A549 (cell line): ENCODE results near the gene SYT2.

Experiments
- CHD2 ChIP-seq: fragments of 150-350 bp; IDR thresholded peaks from 2 replicates; pipeline ENCODE4 v1.6.1; 2014; ENCODE audit warnings: low read length; ENCODE audit not compliant: partially characterized antibody
- CHD4 ChIP-seq: fragments of 200-600 bp; sonication (generic); IDR thresholded peaks from 2 replicates; pipeline ENCODE4 v1.6.1; 2016; ENCODE audit warnings: antibody characterized with exemption, mild to moderate bottlenecking, borderline replicate concordance
- EP300 ChIP-seq, 2 experiments: fragments of >200 bp; sonication (Bioruptor Twin); formaldehyde crosslinking; IDR thresholded peaks; 2 replicates in 1 of 2; 3 replicates in 1 of 2; pipeline ENCODE4 v1.6.1; 2016 to 2017
- ESRRA ChIP-seq: fragments of 150-350 bp; IDR thresholded peaks from 2 replicates; pipeline ENCODE4 v1.6.1; 2014; ENCODE audit warnings: mild to moderate bottlenecking, low read length, borderline replicate concordance
- GATA3 ChIP-seq: IDR thresholded peaks from 2 replicates; pipeline ENCODE4 v1.6.1; 2012; ENCODE audit warnings: borderline replicate concordance
- HDAC2 ChIP-seq: fragments of 200-600 bp; sonication (generic); IDR thresholded peaks from 2 replicates; pipeline ENCODE4 v1.6.1; 2016
- POLR2A ChIP-seq: IDR thresholded peaks from 2 replicates; pipeline ENCODE4 v1.6.1; 2012; ENCODE audit warnings: mild to moderate bottlenecking, low read length
- RAD21 ChIP-seq, 2 experiments: fragments of >200 bp in 1 of 2; sonication (Bioruptor Twin) in 1 of 2; formaldehyde crosslinking in 1 of 2; IDR thresholded peaks in 1 of 2; conservative IDR thresholded peaks in 1 of 2; 2 replicates in 1 of 2; 3 replicates in 1 of 2; pipeline ENCODE4 v1.6.1; 2012 to 2018; ENCODE audit warnings: inconsistent platforms in 1 of 2
- RCOR1 ChIP-seq: fragments of 150-350 bp; IDR thresholded peaks from 2 replicates; pipeline ENCODE4 v1.6.1; 2014; ENCODE audit warnings: antibody characterized with exemption, low read length, low read depth
- SMC3 ChIP-seq: fragments of >200 bp; sonication (Bioruptor Twin); formaldehyde crosslinking; IDR thresholded peaks from 3 replicates; pipeline ENCODE4 v1.6.1; 2018; ENCODE audit warnings: inconsistent platforms
- TF ChIP-seq, protein P1 (sequence below): fragments of 450-650 bp; IDR thresholded peaks from 2 replicates; pipeline ENCODE4 v1.6.1; 2014; ENCODE audit warnings: antibody characterized with exemption
- TF ChIP-seq, protein P2 (sequence below): fragments of >200 bp; sonication (Bioruptor Twin); formaldehyde crosslinking; IDR thresholded peaks from 3 replicates; pipeline ENCODE4 v1.5.1; 2016
- TF ChIP-seq, protein P3 (sequence below): fragments of 200-600 bp; sonication (generic); IDR thresholded peaks from 2 replicates; pipeline ENCODE4 v1.6.1; 2016; ENCODE audit warnings: antibody characterized with exemption, mild to moderate bottlenecking, moderate library complexity
- TF ChIP-seq, protein P4 (sequence below): IDR thresholded peaks from 2 replicates; pipeline ENCODE4 v1.6.1; 2012

DNA sequence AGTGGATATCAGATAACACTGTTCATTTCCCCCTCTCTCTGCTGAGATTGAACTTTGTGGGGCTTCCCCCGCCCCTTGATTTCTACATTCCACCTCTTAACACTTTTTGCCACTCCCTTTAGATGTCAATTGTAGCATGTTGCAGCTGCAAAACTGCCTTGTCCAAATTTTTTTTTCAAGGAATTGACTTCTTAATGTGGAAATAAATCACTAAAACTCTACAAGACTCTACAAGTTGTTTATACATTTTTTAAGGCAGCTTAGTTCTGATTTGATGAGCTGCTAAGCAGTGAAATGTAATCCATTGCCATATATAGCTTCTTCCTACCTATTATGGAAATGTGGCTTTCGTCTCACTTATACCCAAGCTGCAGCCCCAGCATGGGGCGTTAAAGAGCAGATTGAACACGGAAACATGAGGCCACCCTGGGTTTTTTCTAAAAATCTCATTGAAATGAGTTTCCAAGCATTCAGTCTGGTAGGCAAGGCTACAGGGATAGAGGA lies 132.2 kb downstream of the SYT2 start:
- TF ChIP-seq, protein P1, sequence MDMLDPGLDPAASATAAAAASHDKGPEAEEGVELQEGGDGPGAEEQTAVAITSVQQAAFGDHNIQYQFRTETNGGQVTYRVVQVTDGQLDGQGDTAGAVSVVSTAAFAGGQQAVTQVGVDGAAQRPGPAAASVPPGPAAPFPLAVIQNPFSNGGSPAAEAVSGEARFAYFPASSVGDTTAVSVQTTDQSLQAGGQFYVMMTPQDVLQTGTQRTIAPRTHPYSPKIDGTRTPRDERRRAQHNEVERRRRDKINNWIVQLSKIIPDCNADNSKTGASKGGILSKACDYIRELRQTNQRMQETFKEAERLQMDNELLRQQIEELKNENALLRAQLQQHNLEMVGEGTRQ: no peak
- TF ChIP-seq EP300 (IDR thresholded peaks at IDR 0.05) (no peak), GATA3 (no peak), RAD21 (conservative IDR thresholded peaks at IDR 0.05 in 1 of 2, IDR thresholded peaks at IDR 0.05 in 1 of 2) (no peak), POLR2A (no peak), RCOR1 (no peak), SMC3 (no peak), CHD4 (no peak), CHD2 (no peak), ESRRA (no peak), HDAC2 (no peak)
- TF ChIP-seq, protein P2, sequence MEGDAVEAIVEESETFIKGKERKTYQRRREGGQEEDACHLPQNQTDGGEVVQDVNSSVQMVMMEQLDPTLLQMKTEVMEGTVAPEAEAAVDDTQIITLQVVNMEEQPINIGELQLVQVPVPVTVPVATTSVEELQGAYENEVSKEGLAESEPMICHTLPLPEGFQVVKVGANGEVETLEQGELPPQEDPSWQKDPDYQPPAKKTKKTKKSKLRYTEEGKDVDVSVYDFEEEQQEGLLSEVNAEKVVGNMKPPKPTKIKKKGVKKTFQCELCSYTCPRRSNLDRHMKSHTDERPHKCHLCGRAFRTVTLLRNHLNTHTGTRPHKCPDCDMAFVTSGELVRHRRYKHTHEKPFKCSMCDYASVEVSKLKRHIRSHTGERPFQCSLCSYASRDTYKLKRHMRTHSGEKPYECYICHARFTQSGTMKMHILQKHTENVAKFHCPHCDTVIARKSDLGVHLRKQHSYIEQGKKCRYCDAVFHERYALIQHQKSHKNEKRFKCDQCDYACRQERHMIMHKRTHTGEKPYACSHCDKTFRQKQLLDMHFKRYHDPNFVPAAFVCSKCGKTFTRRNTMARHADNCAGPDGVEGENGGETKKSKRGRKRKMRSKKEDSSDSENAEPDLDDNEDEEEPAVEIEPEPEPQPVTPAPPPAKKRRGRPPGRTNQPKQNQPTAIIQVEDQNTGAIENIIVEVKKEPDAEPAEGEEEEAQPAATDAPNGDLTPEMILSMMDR: no peak
- TF ChIP-seq, protein P3, sequence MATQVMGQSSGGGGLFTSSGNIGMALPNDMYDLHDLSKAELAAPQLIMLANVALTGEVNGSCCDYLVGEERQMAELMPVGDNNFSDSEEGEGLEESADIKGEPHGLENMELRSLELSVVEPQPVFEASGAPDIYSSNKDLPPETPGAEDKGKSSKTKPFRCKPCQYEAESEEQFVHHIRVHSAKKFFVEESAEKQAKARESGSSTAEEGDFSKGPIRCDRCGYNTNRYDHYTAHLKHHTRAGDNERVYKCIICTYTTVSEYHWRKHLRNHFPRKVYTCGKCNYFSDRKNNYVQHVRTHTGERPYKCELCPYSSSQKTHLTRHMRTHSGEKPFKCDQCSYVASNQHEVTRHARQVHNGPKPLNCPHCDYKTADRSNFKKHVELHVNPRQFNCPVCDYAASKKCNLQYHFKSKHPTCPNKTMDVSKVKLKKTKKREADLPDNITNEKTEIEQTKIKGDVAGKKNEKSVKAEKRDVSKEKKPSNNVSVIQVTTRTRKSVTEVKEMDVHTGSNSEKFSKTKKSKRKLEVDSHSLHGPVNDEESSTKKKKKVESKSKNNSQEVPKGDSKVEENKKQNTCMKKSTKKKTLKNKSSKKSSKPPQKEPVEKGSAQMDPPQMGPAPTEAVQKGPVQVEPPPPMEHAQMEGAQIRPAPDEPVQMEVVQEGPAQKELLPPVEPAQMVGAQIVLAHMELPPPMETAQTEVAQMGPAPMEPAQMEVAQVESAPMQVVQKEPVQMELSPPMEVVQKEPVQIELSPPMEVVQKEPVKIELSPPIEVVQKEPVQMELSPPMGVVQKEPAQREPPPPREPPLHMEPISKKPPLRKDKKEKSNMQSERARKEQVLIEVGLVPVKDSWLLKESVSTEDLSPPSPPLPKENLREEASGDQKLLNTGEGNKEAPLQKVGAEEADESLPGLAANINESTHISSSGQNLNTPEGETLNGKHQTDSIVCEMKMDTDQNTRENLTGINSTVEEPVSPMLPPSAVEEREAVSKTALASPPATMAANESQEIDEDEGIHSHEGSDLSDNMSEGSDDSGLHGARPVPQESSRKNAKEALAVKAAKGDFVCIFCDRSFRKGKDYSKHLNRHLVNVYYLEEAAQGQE: no peak
- TF ChIP-seq, protein P4, sequence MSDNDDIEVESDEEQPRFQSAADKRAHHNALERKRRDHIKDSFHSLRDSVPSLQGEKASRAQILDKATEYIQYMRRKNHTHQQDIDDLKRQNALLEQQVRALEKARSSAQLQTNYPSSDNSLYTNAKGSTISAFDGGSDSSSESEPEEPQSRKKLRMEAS: no peak
